ENCODE measurements around the gene DTD1. TPM values are rescaled to one million over a fixed set of nuclear protein-coding genes. Genes with fewer than 3 reads are reported as not detected.

Gene DTD1
- total RNA-seq, 2 donors from 2014 or later: 20.5 to 22.8 TPM

DNA sequence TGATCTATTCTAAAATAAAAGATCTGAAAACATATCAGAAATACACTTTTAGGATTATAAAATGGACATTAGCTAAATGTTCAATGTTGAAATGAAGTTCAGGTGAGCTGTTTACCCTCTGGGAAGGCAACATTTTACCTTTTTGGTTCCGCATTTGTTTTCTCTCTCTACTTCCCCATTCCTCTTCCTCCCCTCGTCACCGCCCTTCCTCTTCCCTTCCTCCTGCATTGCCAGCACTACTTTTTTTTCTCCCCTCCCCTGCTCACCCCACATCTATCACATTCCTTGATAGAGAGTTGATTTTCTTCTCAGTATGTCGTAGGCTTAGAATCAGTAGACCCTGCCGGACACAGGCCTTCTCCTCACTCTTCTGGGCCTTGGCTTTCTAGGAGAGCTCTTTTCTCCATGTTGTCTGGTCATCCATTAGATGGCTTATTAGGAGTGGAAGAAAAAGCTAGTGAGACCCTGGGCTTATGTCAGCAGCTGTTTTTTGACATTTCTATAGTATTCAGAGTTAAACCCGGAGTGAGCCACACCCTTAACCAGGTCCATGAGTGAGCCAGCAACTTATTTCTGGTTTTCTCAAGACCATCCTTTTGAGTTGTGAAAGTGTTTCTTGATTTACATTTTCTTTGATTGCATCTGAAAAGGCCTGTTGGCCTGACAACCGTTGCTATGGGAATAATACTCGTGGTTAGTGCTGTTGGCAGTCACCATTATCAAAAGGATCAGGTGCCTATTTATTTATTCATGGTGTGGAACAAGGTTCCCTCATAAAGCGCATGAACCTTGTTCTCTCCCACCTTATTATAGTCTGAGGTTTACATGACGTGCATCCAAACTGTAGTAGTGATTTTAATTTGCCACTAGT is 90.9 kb downstream of the DTD1 start:
- DNase-seq (no peak), ATAC-seq (peak; percentile 50)
- Mint-ChIP-seq H3K4me1 (peaks cover 21% of the 10 kb centered on the region), H3K27me3 (no peaks in the 10 kb centered on the region), H3K27ac (peak overlapping the region; percentile 54), H3K36me3 (ENCODE audit: low read depth) (no peaks in the 10 kb centered on the region), H3K4me3 (peak overlapping the region; percentile 46)
- H3K9me3 ChIP-seq (ENCODE audit: control insufficient read depth, low read length, poor library complexity, severe bottlenecking): no peaks in the 10 kb centered on the region

DNA sequence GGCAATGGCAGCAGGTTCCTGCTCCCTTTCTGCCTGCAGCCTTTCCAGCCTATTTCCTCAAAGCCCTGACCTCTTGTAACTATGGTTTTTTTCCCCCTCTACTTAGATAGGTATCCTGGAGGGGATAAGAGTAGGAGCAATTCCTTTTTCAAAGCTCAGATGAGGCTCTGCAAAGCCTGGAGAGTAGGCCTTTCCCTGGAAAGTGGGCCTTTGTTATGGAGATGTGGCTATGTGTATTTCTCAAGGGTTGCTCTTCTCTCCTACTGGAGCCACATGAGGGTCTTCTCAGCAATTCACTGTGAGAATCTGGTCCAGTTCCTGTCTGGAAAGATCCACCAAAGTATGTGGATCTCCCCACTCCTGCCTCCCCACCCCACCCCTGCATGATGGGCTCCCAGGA is 96.0 kb downstream of the DTD1 start:
- H3K9me3 ChIP-seq (ENCODE audit: control insufficient read depth, low read length, poor library complexity, severe bottlenecking): no peaks in the 10 kb centered on the region
- peak overlapping the region; percentile 43 for H3K27ac Mint-ChIP-seq
- no peak for DNase-seq
- peaks cover 2% of the 10 kb centered on the region for H3K36me3 Mint-ChIP-seq (ENCODE audit: low read depth)
- no peaks in the 10 kb centered on the region for H3K27me3 Mint-ChIP-seq
- no peak for ATAC-seq
- H3K4me3 Mint-ChIP-seq: no peak overlapping the region
- H3K4me1 Mint-ChIP-seq: peaks cover 10% of the 10 kb centered on the region

DNA sequence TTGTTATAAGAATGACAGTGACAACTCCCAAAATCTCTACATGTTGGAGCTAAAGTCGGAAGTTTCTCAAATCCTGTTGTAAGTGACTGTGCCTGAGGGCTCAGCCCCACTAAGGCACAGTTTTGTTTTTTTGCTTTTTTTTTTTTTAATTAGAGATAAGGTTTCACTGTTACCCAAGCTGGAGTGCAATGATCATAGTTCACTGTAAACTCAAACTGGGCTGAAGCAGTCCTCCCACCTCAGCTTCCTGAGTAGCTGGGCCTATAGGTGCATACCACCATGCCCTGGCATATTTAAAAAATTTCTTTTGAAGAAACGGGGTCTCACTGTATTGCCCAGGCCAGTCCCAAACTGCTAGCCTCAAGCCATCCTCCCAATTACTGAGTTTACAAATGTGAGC is 96.9 kb downstream of the DTD1 start:
- peaks cover 2% of the 10 kb centered on the region for H3K36me3 Mint-ChIP-seq (ENCODE audit: low read depth)
- H3K27me3 Mint-ChIP-seq: no peaks in the 10 kb centered on the region
- peaks cover 8% of the 10 kb centered on the region for H3K4me1 Mint-ChIP-seq
- H3K4me3 Mint-ChIP-seq: no peak overlapping the region
- peak overlapping the region; percentile 43 for H3K27ac Mint-ChIP-seq
- H3K9me3 ChIP-seq (ENCODE audit: control insufficient read depth, low read length, poor library complexity, severe bottlenecking): no peaks in the 10 kb centered on the region
- ATAC-seq: no peak
- no peak for DNase-seq

DNA sequence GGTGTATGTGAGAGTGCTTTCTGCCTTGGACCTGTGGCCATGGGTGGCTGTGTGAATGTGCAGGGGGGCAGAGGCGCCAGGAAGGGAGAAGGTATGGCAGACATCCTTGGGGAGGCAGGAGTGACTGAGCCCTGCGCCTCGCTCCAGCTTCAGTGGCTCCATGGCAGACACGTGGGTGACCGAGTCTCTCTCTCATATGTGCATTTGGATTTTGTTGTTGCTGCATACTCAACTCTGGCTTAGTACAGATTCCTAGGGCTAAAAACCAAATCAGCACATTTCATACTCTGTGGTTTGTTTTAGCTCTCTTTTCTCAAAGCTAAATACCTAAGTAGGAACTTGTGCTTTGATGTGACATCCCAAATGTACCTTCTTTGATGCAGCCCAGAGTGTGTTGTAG is 97.6 kb downstream of the DTD1 start:
- Mint-ChIP-seq H3K27me3 (no peaks in the 10 kb centered on the region), H3K4me3 (no peak overlapping the region), H3K36me3 (ENCODE audit: low read depth) (peaks cover 2% of the 10 kb centered on the region), H3K27ac (no peak overlapping the region), H3K4me1 (peaks cover 10% of the 10 kb centered on the region)
- ATAC-seq: no peak
- no peaks in the 10 kb centered on the region for H3K9me3 ChIP-seq (ENCODE audit: control insufficient read depth, low read length, poor library complexity, severe bottlenecking)
- DNase-seq: no peak

DNA sequence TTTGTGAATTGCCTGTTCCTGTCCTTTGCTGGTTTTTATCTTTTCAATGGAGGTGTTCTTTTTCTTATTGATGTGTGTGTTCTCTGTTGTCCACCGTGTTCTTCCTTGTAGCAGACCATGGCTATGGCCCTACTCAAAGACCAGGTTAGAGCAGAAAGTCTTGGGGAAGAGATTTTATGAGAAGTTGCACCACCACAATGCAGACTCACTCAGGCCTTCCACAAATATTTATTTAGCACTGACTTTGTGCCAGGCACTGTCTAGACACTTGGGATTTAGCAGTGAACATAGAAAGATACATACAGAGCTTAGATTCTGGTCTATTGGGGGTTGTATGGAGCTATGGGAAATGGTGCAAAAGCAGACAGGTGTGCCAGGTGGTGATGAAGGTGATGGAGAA is 98.8 kb downstream of the DTD1 start:
- H3K27me3 Mint-ChIP-seq: no peaks in the 10 kb centered on the region

DNA sequence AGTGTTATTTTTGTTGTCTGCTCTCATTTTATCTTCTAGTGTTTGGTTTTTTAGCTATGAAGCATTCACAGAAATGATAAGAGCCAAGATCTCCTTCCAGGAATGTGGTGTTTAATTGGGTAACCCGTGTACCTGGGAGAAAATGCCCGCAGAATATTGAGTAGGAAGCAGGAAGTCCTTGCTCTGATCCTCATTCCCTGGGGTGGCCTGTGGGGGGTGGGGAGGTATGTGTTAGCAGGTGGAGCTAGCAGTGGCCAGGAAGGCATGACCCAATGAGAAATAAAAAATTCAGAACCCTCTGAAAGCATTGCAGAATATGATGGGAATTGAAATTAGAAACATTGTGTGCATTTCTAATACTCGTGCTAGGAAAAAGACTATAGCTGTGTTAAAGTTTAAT is 100.8 kb downstream of the DTD1 start:
- Mint-ChIP-seq H3K27ac (no peak overlapping the region), H3K4me1 (peaks cover 12% of the 10 kb centered on the region), H3K27me3 (no peaks in the 10 kb centered on the region), H3K4me3 (no peak overlapping the region), H3K36me3 (ENCODE audit: low read depth) (peaks cover 2% of the 10 kb centered on the region)
- DNase-seq (no peak), ATAC-seq (no peak)
- H3K9me3 ChIP-seq (ENCODE audit: control insufficient read depth, low read length, poor library complexity, severe bottlenecking): no peaks in the 10 kb centered on the region

More for the DNA sequence above, 98.8 kb downstream of the DTD1 start:
- no peak overlapping the region for H3K4me3 Mint-ChIP-seq
- no peak for DNase-seq
- peaks cover 10% of the 10 kb centered on the region for H3K4me1 Mint-ChIP-seq
- H3K27ac Mint-ChIP-seq: no peak overlapping the region
- H3K36me3 Mint-ChIP-seq (ENCODE audit: low read depth): peaks cover 2% of the 10 kb centered on the region
- H3K9me3 ChIP-seq (ENCODE audit: control insufficient read depth, low read length, poor library complexity, severe bottlenecking): no peaks in the 10 kb centered on the region
- no peak for ATAC-seq

DNA sequence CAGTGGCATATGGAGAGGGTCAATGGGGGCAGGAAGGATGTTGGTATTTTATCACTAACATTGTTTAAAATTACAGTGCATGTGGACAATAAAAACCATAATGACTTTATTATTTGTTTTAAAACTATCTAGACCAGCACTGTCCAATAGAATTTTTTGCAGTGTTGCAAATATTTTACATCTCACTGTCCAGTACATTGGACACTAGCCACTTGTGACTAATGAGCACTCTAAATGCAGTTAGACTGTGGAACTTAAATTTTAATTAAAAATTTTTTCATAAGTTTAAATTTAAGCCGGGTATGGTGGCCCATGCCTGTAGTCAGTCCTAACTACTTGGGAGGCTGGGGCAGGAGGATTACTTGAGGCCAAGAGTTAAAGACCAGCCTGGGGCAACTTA is 101.7 kb downstream of the DTD1 start:
- H3K9me3 ChIP-seq (ENCODE audit: control insufficient read depth, low read length, poor library complexity, severe bottlenecking): no peaks in the 10 kb centered on the region
- no peak overlapping the region for H3K4me3 Mint-ChIP-seq
- H3K27me3 Mint-ChIP-seq: no peaks in the 10 kb centered on the region
- no peak for DNase-seq
- ATAC-seq: no peak
- H3K4me1 Mint-ChIP-seq: peaks cover 12% of the 10 kb centered on the region
- H3K27ac Mint-ChIP-seq: no peak overlapping the region
- peaks cover 2% of the 10 kb centered on the region for H3K36me3 Mint-ChIP-seq (ENCODE audit: low read depth)

DNA sequence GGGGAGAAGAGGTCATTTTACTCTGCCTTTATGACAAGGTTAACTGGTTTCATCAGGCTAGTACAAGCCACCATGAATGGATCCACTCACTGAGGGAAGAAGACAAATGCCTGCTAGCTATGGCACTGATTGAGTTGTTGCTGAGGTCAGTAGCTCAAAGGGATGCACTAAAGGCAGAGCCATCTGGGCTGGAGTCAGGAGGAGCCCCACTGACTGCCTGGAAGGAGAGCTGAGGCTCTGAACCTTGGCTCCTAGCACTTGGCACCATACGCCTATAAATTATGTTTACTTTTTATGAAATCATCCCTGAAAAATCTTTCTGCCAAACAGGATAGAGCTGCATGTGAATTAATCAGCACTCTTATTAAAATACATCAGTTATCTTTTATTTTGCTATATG is 104.6 kb downstream of the DTD1 start:
- no peak for ATAC-seq
- peaks cover 8% of the 10 kb centered on the region for H3K4me1 Mint-ChIP-seq
- H3K27ac Mint-ChIP-seq: no peak overlapping the region
- H3K27me3 Mint-ChIP-seq: no peaks in the 10 kb centered on the region
- no peaks in the 10 kb centered on the region for H3K9me3 ChIP-seq (ENCODE audit: control insufficient read depth, low read length, poor library complexity, severe bottlenecking)
- H3K4me3 Mint-ChIP-seq: no peak overlapping the region
- DNase-seq: no peak
- peaks cover 2% of the 10 kb centered on the region for H3K36me3 Mint-ChIP-seq (ENCODE audit: low read depth)

DNA sequence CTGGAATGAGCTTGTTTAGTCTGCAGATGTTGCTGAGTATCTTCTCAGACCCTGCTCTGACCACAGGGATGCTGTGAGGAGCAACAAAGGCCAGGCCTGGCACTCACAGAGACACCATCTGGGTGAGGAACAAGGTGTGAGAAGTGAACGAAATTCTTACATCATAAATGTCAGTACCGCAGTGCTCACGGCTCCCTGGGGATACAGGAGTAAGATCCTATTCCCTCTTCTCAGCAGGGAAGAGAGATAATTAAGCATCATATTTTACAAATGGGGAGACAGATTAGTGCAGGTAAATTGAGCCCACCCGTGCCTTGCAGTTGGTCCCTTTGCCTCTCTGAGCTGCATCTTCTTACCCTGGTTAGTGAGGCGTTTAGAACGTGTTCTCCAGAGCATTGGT is 106.2 kb downstream of the DTD1 start:
- Mint-ChIP-seq H3K27me3 (no peaks in the 10 kb centered on the region), H3K36me3 (ENCODE audit: low read depth) (no peaks in the 10 kb centered on the region), H3K4me3 (no peak overlapping the region), H3K4me1 (peaks cover 4% of the 10 kb centered on the region), H3K27ac (no peak overlapping the region)
- DNase-seq (no peak), ATAC-seq (no peak)
- H3K9me3 ChIP-seq (ENCODE audit: control insufficient read depth, low read length, poor library complexity, severe bottlenecking): no peaks in the 10 kb centered on the region

DNA sequence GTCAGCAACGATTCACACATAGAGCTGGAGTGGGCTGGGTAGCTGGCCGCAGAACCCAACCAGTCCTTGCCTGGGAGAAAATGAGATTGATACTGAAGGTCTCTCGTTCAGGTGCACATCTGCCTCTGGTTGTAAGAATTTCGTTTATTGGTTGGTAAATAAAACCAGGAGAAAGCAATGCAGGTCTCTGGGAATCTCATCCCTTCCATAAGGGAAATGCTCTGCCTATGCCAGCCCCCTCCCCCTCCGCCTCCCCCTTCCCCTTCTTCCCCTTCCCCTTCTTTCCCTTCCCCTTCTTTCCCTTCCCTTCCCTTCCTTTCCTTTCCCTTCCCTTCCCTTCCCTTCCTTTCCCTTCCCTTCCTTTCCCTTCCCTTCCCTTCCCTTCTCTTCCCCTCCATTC is 107.3 kb downstream of the DTD1 start:
- DNase-seq (no peak), ATAC-seq (no peak)
- Mint-ChIP-seq H3K36me3 (ENCODE audit: low read depth) (no peaks in the 10 kb centered on the region), H3K4me1 (peaks cover 3% of the 10 kb centered on the region), H3K27me3 (no peaks in the 10 kb centered on the region), H3K27ac (no peak overlapping the region), H3K4me3 (no peak overlapping the region)
- no peaks in the 10 kb centered on the region for H3K9me3 ChIP-seq (ENCODE audit: control insufficient read depth, low read length, poor library complexity, severe bottlenecking)

DNA sequence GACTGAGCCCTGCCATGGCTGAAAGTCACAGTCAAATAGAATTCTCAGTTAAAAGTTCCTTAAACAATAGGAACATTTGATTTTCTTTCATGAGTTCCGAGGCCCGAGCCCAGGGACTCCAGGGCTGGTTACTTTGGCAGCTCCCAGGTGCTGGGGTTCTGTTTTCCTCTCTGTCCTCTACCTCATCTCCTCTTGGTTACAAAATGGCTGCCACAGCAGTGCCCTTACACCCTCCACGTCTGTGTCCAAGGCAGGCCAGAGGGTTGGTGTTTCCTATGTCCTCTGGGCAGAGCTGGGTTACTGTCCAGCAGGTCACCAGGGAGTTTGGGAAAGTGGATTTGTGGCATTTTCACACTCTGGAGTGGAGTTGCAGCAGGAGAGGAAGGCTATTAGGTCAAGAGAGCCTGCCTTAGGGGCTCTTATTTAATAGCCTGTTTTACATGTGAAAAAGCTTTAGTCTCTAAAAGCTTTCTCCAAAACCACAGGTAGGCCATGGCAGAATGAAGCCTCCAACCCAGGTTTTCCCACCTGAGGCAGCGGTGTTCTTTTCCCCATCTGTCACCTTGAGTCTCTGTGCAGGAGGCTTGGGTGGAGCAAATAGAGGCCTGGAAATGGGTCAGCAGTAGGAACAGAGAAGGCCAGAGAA is 111.0 kb downstream of the DTD1 start:
- DNase-seq (no peak), ATAC-seq (no peak)
- Mint-ChIP-seq H3K27me3 (no peaks in the 10 kb centered on the region), H3K4me3 (no peak overlapping the region), H3K36me3 (ENCODE audit: low read depth) (no peaks in the 10 kb centered on the region), H3K27ac (no peak overlapping the region), H3K4me1 (peaks cover 6% of the 10 kb centered on the region)
- H3K9me3 ChIP-seq (ENCODE audit: control insufficient read depth, low read length, poor library complexity, severe bottlenecking): no peaks in the 10 kb centered on the region

DNA sequence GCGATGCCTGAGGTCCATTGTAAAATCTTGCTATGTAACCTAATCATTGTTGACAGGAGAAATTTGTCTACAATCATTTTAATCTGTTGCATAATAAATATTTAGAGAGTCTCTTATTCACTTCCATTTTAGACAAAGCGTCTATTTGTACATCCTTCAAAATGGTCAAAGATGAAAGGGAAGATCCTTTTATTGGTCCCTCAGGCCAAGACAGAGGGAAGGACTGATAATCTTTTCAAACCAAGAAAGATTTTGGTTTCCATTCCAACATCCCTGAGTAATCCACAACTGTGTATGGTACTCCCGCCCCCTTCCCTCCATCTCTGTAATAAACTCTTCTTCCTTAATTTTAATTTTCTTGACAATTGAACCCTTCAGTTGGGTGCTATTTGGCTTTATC is 114.1 kb downstream of the DTD1 start:
- no peaks in the 10 kb centered on the region for H3K27me3 Mint-ChIP-seq
- no peaks in the 10 kb centered on the region for H3K9me3 ChIP-seq (ENCODE audit: control insufficient read depth, low read length, poor library complexity, severe bottlenecking)
- DNase-seq: no peak
- H3K36me3 Mint-ChIP-seq (ENCODE audit: low read depth): no peaks in the 10 kb centered on the region
- no peak overlapping the region for H3K4me3 Mint-ChIP-seq
- H3K4me1 Mint-ChIP-seq: peaks cover 8% of the 10 kb centered on the region
- H3K27ac Mint-ChIP-seq: no peak overlapping the region
- ATAC-seq: no peak

DNA sequence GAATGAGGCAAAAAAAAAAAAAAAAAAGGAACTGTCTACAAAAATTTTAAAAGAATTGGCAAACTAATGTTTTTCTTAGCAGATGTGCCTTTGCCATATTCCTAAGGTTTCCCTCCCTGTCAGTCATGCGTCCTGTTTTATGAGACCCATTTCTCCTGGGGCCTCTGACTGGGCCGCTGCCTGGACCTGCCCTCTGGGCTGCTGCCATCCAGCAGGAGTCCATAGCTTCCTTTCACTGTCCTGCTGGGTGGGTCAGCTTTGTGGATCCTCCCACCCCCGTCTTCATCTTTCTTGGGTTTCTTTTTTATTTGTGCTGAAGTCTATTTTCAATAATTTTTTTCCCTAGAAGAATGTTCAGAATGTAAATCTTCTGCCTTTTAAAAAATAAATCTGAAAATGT is 114.9 kb downstream of the DTD1 start:
- H3K27ac Mint-ChIP-seq: no peak overlapping the region
- no peaks in the 10 kb centered on the region for H3K36me3 Mint-ChIP-seq (ENCODE audit: low read depth)
- no peaks in the 10 kb centered on the region for H3K27me3 Mint-ChIP-seq
- no peak for DNase-seq
- ATAC-seq: no peak
- H3K4me3 Mint-ChIP-seq: peak overlapping the region; percentile 28
- H3K9me3 ChIP-seq (ENCODE audit: control insufficient read depth, low read length, poor library complexity, severe bottlenecking): no peaks in the 10 kb centered on the region
- peaks cover 8% of the 10 kb centered on the region for H3K4me1 Mint-ChIP-seq

DNA sequence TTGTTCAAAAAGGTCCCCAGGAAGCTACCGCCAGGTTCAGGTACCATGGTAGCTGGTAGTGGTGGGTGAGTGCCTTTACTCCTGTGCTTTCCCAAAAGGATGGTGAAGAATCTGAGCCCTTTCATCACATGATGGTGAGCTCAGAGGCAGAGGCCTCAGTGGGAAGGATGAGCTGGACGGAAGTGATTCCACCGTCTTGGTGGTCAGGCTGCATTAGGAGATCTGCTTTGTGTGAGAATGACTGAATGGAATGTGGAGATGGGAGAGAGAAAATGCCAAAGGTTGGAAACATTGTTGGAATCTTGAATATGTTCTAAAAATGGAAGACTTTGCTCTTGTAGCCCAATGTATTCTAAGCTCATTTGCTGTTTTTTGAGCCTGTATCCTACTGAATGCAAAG is 117.6 kb downstream of the DTD1 start:
- no peaks in the 10 kb centered on the region for H3K27me3 Mint-ChIP-seq
- H3K36me3 Mint-ChIP-seq (ENCODE audit: low read depth): no peaks in the 10 kb centered on the region
- no peak for DNase-seq
- no peak for ATAC-seq
- H3K4me1 Mint-ChIP-seq: peaks cover 15% of the 10 kb centered on the region
- H3K9me3 ChIP-seq (ENCODE audit: control insufficient read depth, low read length, poor library complexity, severe bottlenecking): no peaks in the 10 kb centered on the region
- H3K4me3 Mint-ChIP-seq: no peak overlapping the region
- no peak overlapping the region for H3K27ac Mint-ChIP-seq

Measured in T-helper 17 cell (primary cell).